SH-SY5Y (cell line): ENCODE measurements around the gene NFILZ.

ENCODE experiments used
- GATA2 ChIP-seq: IDR thresholded peaks from 2 replicates; pipeline ENCODE4 v1.6.1; 2011; ENCODE audit warnings: mild to moderate bottlenecking, low read depth, low read length
- GATA3 ChIP-seq: IDR thresholded peaks from 2 replicates; pipeline ENCODE4 v1.6.1; 2011; ENCODE audit warnings: low read depth, mild to moderate bottlenecking, low read length, moderate library complexity

DNA sequence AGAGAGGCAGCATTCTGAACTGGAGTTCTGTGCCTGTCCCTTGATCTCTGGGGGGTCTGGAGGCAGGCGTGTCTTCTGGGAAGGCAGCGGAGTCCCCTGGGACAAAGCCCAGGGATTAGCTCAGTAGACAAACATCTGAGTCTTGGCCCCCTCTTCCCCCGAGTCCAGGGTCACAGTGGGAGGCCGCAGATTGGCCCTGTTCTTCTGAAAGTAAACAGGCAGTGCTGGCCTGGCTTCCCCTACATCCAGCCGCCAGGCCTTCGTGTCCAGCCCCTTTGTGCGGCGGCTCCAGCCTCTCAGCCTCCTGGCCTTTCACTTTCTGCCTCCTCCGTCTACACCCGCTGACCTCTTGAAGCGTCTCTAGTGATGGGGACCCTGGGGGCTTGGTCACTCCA is 989 bp downstream of the NFILZ start:
- TF ChIP-seq GATA2 (no peak), GATA3 (no peak)
